Measurements from ENCODE around the gene NRXN3.

GRCh38 chr14:79601579-79601978, 1431.4 kb downstream of the NRXN3 start:
- TF ChIP-seq CTCF (IDR thresholded peaks at IDR 0.05; ENCODE audit: low read depth, low read length, missing input control) (no peak), ATF3 (IDR thresholded peaks at IDR 0.05) (no peak), TAF1 (conservative IDR thresholded peaks at IDR 0.05) (no peak), SP1 (IDR thresholded peaks at IDR 0.05) (no peak), GABPA (IDR thresholded peaks at IDR 0.05 in 1 of 2, conservative IDR thresholded peaks at IDR 0.05 in 1 of 2) (no peak), HNF4G (IDR thresholded peaks at IDR 0.05) (no peak)
